ENCODE data around the gene PPIF.

PPIF gene

DNA sequence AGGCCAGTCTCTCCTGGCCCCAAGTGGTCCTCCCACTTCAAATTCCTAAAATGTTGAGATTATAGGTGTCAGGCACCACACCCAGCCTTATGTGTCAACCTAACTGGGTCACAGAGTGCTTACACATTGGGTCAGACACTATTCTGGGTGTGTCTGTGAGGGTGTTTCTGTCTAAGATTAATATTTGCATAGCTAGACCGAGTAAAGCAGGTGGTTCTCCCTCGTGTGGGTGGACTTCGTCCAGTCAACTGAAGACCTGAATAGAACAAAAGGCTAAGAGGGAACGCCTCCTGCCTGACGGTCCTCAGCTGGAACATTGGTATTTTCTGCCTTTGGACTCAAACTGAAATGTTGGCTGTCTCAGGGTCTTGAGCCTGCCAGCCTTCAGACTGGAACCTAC, 11.5 kb downstream of the PPIF start:
- peak; percentile 29 for DNase-seq (ENCODE audit: extremely low spot score)
- POLR2A ChIA-PET = no interaction called here
- CTCF ChIA-PET = interaction anchor here (0.8 to 1.7 kb wide), 5 partner anchors 14 to 109 kb away, joined by 3 to 10 read pairs (median 4); no protein-coding TSS in a partner anchor
- TF ChIP-seq, protein P1, sequence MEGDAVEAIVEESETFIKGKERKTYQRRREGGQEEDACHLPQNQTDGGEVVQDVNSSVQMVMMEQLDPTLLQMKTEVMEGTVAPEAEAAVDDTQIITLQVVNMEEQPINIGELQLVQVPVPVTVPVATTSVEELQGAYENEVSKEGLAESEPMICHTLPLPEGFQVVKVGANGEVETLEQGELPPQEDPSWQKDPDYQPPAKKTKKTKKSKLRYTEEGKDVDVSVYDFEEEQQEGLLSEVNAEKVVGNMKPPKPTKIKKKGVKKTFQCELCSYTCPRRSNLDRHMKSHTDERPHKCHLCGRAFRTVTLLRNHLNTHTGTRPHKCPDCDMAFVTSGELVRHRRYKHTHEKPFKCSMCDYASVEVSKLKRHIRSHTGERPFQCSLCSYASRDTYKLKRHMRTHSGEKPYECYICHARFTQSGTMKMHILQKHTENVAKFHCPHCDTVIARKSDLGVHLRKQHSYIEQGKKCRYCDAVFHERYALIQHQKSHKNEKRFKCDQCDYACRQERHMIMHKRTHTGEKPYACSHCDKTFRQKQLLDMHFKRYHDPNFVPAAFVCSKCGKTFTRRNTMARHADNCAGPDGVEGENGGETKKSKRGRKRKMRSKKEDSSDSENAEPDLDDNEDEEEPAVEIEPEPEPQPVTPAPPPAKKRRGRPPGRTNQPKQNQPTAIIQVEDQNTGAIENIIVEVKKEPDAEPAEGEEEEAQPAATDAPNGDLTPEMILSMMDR (IDR thresholded peaks at IDR 0.05; ENCODE audit: control extremely low read depth, extremely low read depth, low read depth, missing control alignments) = no peak

DNA sequence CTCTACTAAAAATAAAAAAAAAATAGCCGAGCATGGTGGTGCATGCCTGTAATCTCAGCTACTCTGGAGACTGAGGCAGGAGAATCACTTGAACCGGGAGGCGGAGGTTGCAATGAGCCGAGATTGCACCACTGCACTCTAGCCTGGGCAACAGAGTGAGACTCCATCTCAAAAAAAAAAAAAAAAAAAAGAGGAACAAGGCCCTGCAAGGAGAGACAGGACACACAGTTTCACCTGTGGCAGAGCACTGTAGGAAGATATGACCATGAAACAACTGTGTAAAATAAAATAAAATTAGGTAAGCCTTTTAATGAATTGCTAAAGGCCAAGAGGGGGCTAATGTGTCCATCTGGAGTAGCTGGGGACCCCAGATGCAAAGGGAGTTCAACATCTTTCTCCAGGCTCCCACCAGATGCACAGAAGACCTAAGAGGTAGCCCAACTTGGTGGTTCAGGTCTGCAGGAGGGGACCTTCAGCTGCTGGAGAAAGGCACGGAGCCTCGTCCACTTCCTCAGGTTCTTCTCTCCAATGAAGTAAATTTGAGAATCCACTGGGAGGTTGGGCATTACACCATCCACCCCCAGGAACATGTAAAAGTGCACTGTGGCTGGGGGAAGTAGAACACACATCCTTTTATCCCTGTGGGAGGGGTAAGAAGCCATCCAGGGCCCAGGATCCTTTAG, 12.7 kb downstream of the PPIF start:
- ChIA-PET POLR2A (interaction anchor here (0.7 kb wide), 1 partner anchor 79 kb away, joined by 3 read pairs; no protein-coding TSS in a partner anchor), CTCF (interaction anchor here (1.1 to 1.7 kb wide), 3 partner anchors 12 to 14 kb away, joined by 3 to 5 read pairs (median 4); no protein-coding TSS in a partner anchor)
- TF ChIP-seq, protein P1 (IDR thresholded peaks at IDR 0.05; ENCODE audit: control extremely low read depth, extremely low read depth, low read depth, missing control alignments) = no peak
- peak; percentile 7 for DNase-seq (ENCODE audit: extremely low spot score)

DNA sequence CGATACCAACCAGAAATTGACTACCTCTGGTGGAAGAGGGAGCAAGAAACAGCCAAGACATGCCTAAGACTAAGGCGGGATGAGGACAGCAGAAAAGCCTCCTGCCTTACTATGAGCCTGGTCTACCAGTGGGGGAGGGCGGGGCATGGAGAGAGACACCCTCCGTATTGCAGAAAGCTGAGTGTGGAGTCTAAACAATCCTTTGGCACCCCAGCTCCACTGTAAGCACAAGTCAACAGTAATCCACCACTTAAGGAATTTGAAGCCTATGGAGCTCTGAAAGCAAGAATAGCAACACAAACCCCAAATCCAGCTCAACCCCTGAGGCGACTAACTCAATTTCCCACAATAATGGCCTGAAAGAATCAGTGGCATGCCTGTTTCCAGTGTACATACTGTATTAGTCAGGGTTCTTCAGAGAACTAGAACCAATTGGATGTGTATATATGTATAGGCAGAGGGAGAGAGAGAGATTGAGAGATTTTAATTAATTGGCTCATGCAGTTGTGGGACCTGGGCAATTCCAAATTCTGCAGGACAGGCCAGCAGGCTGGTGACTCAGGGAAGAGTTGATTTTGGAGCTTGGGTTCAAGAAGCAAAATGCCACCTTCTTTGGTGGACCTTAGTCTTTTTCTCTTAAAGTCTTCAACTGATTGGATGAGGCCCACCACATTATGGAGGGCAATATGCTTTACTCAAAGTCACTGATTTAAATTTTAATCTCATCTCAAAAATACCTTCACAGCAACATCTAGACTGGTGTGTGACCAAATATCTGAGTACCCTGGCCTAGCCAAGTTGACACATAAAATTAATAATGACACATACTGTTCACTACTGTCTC, 13.5 kb downstream of the PPIF start:
- POLR2A ChIA-PET = no interaction called here
- CTCF ChIA-PET = interaction anchor here (1.1 to 1.7 kb wide), 5 partner anchors 12 to 15 kb away, joined by 3 to 6 read pairs (median 4); no protein-coding TSS in a partner anchor
- TF ChIP-seq, protein P1 (IDR thresholded peaks at IDR 0.05; ENCODE audit: control extremely low read depth, extremely low read depth, low read depth, missing control alignments) = no peak
- peak; percentile 4 for DNase-seq (ENCODE audit: extremely low spot score)

DNA sequence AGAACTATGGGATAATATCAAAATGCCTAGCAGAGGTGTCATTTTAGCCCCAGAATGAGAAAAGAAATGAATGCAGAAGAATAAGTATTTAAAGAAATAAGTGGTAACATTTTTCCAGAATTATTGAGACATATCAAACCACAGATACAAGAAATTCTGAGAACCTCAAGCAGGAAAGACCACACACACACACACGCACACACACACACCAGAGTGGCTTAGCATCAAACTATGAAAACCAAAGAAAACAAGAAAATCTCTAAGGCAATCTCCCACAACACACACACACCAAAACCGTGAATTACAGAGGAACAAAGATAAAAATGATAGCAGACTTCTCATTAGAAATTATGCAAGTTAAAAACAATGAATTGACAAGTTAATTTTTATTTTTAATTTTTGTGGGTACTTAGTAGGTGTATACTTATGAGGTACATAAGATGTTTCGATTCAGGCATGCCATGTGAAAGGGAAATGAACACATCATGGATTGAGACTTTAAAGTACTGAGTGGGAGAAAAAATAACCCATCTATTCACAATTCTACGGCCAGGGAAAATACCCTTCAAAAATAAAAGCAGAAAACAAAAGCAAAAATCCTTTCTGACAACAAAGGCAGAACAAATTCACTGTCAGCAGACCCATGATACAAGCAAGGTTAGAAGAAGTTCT, 14.6 kb downstream of the PPIF start:
- TF ChIP-seq, protein P1 (IDR thresholded peaks at IDR 0.05; ENCODE audit: control extremely low read depth, extremely low read depth, low read depth, missing control alignments) = no peak
- ChIA-PET CTCF (interaction anchor here (1.4 to 1.5 kb wide), 3 partner anchors 12 to 16 kb away, joined by 4 to 6 read pairs (median 4); no protein-coding TSS in a partner anchor), POLR2A (no interaction called here)
- peak; percentile 12 for DNase-seq (ENCODE audit: extremely low spot score)

DNA sequence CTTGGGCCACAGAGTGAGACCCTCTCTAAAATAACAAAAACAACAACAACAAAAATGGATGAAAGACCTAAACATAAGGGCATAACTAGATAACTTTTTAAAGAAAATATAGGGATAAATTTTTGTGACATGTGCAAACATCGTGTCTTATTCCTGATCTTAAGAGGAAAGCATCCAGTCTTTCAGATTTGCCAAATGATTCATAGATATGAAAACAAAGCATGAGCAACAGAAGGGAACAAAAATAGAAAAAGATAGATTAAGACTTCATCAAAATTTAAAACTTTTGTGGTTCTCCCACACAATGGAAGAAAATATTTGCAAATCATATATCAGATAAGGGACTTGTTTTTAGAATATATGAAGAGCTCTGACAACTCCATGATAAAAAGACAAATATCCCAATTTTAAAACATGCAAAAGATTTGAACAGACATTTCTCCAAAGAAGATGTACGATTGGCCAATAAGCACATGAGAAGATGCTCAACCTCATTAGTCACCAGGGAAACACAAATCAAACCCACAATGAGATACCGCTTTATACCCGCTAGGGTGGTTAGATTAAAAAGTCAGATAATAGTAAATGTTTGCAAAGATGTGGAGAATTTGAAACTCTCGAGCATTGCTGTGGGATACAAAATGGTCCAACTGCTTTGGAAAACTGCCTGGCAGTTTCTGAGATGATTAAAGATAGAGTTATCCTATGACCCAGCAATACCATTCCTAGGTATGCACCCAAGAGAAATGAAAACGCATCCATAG, 20.3 kb downstream of the PPIF start:
- ChIA-PET CTCF (no interaction called here), POLR2A (no interaction called here)
- TF ChIP-seq, protein P1 (IDR thresholded peaks at IDR 0.05; ENCODE audit: control extremely low read depth, extremely low read depth, low read depth, missing control alignments) = no peak
- no peak for DNase-seq (ENCODE audit: extremely low spot score)

Data from GM10248 (cell line).